DOHH2 (cell line): ENCODE results near the gene YIPF7.

ENCODE experiments used
- H3F3A ChIP-seq: fragments of 200-600 bp; sonication (generic), shearing (Covaris generic); 2 replicates; pipeline ENCODE4 v1.6.0; 2016; ENCODE audit warnings: antibody characterized with exemption, mild to moderate bottlenecking; ENCODE audit not compliant: control insufficient read depth, insufficient read depth
- H3K27ac ChIP-seq: fragments of 200-600 bp; sonication (generic); 2 replicates; pipeline ENCODE4 v1.5.1; 2014; ENCODE audit warnings: low read depth, mild to moderate bottlenecking, low read length, moderate library complexity
- H3K27me3 ChIP-seq: fragments of 200-600 bp; sonication (generic); 2 replicates; pipeline ENCODE4 v1.6.1; 2014; ENCODE audit warnings: mild to moderate bottlenecking, low read length, mixed read lengths; ENCODE audit not compliant: control insufficient read depth
- H3K36me3 ChIP-seq: fragments of 200-600 bp; sonication (generic); 2 replicates; pipeline ENCODE4 v1.6.1; 2014; ENCODE audit warnings: mild to moderate bottlenecking, low read length, moderate library complexity, mixed read lengths; ENCODE audit not compliant: control insufficient read depth
- H3K4me1 ChIP-seq: fragments of 200-600 bp; sonication (generic); 2 replicates; pipeline ENCODE4 v1.6.1; 2014; ENCODE audit warnings: mild to moderate bottlenecking, low read length, mixed read lengths; ENCODE audit not compliant: control insufficient read depth
- H3K4me2 ChIP-seq: fragments of 200-600 bp; sonication (generic); 2 replicates; pipeline ENCODE4 v1.6.0; 2014; ENCODE audit warnings: mild to moderate bottlenecking, low read length, moderate library complexity
- H3K4me3 ChIP-seq: fragments of 200-600 bp; sonication (generic); 2 replicates; pipeline ENCODE4 v1.5.1; 2014; ENCODE audit warnings: mild to moderate bottlenecking, low read length, mixed read lengths
- H3K79me2 ChIP-seq: fragments of 200-600 bp; sonication (generic); 2 replicates; pipeline ENCODE4 v1.6.1; 2014; ENCODE audit warnings: mild to moderate bottlenecking, low read length, mixed read lengths; ENCODE audit not compliant: control insufficient read depth
- H3K9me2 ChIP-seq: fragments of 200-600 bp; sonication (generic); replicated peaks from 2 replicates; pipeline ENCODE4 v1.6.1; 2014; ENCODE audit warnings: mild to moderate bottlenecking, low read length, mixed read lengths; ENCODE audit not compliant: control insufficient read depth
- H3K9me3 ChIP-seq: fragments of 200-600 bp; sonication (generic); 2 replicates; pipeline ENCODE4 v1.6.1; 2014; ENCODE audit warnings: antibody characterized with exemption, low read length, mixed read lengths; ENCODE audit not compliant: control insufficient read depth, insufficient read depth
- H4K20me1 ChIP-seq: fragments of 200-600 bp; sonication (generic); 2 replicates; pipeline ENCODE4 v1.6.0; 2014; ENCODE audit warnings: low read depth, mild to moderate bottlenecking, antibody characterized with exemption, low read length, moderate library complexity; ENCODE audit not compliant: control insufficient read depth, insufficient read depth
- EZH2phosphoT487 ChIP-seq: fragments of 200-600 bp; sonication (generic); IDR thresholded peaks from 2 replicates; pipeline ENCODE4 v1.6.1; 2017; ENCODE audit warnings: borderline replicate concordance, mild to moderate bottlenecking, antibody characterized with exemption, low read length, moderate library complexity, mixed read lengths
- TF ChIP-seq, protein P1 (sequence below): fragments of 200-600 bp; sonication (generic); IDR thresholded peaks from one replicate; pipeline ENCODE4 v1.5.1; 2014; ENCODE audit warnings: antibody characterized with exemption, mild to moderate bottlenecking, low read depth, low read length; ENCODE audit not compliant: poor library complexity, severe bottlenecking

Gene YIPF7

DNA sequence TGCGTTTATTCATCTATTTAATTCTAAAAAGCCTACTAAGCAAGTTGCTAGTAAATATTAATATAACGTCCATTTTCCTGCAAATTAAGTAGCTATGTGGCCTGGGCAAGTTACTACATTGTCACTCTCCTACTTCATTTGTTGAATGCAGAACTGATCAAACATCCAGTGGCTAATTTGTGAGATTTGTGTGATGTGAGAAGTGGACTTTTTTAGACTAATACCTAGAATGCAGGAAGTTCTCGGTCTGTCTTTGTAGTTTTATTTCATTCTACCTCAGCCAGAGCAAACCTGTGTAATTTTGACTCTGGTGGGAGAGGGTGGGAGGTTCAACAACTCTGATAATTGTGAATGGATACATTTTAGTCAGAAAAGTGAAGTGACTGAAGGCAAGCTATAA lies 27.6 kb upstream of the YIPF7 start:
- peak overlapping the region; percentile 93 for H3K4me3 ChIP-seq
- H3K9me3 ChIP-seq = no peaks in the 10 kb centered on the region
- no peaks in the 10 kb centered on the region for H3K27me3 ChIP-seq
- no peaks in the 10 kb centered on the region for H3K9me2 ChIP-seq
- peak overlapping the region; percentile 90 for H3K4me2 ChIP-seq
- peaks cover 23% of the 10 kb centered on the region for H3K4me1 ChIP-seq
- H3K36me3 ChIP-seq = peaks cover 34% of the 10 kb centered on the region
- H3K79me2 ChIP-seq = peaks cover 47% of the 10 kb centered on the region
- peak overlapping the region; percentile 50 for H3K27ac ChIP-seq
- TF ChIP-seq, protein P1, sequence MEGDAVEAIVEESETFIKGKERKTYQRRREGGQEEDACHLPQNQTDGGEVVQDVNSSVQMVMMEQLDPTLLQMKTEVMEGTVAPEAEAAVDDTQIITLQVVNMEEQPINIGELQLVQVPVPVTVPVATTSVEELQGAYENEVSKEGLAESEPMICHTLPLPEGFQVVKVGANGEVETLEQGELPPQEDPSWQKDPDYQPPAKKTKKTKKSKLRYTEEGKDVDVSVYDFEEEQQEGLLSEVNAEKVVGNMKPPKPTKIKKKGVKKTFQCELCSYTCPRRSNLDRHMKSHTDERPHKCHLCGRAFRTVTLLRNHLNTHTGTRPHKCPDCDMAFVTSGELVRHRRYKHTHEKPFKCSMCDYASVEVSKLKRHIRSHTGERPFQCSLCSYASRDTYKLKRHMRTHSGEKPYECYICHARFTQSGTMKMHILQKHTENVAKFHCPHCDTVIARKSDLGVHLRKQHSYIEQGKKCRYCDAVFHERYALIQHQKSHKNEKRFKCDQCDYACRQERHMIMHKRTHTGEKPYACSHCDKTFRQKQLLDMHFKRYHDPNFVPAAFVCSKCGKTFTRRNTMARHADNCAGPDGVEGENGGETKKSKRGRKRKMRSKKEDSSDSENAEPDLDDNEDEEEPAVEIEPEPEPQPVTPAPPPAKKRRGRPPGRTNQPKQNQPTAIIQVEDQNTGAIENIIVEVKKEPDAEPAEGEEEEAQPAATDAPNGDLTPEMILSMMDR = no peak
- TF ChIP-seq EZH2phosphoT487 = no peak
- H4K20me1 ChIP-seq = no peaks in the 10 kb centered on the region
- H3F3A ChIP-seq = no peaks in the 10 kb centered on the region

DNA sequence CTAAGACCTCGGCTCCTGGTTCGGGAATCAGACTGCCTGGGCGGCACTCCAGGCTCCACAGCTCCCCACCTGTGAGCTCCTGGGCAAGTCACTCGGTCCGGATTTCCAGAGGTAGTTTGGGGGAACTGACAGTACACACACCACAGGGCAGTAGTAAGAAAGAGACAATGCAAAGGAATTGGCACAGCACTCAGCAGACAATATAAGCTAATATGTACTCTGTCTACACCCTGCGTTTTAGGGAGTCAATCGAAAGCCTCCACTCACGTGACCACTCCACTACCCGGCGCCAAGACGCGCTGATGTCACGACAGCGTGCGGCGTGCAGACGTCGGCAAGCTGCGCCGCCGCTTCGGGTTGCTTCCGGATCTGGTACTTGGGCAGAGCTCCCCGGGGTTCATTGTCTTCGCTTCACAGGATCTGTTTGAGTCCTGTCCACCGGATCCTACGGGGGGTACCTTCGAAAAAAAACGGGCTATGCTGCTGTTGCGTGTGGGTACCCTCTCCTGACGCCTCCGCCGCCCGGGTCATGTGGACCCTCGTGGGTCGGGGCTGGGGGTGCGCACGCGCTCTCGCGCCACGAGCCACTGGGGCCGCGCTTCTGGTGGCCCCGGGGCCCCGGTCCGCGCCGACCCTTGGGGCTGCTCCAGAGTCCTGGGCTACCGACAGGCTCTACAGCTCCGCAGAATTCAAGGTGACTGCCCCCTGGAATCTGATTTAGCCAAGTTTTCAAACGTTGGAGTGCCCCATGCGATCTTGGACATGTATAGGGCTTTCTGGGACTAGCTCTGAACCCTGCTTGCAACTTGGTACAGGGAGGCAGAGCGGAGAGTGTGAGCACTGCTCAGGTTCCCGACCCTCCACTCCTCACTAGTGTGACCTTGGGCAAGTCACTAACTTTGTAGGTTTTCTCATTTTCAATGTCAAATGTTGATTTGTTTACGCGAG lies 26.9 kb upstream of the YIPF7 start, which contains the start of gene GUF1:
Gene GUF1 (plus strand): TSS at position 327 of the 948 bp plus-strand sequence. CDS start 203 bp downstream, at position 530.
- H3F3A ChIP-seq = no peaks in the 10 kb centered on the region
- no peaks in the 10 kb centered on the region for H3K9me2 ChIP-seq
- no peak for TF ChIP-seq EZH2phosphoT487
- TF ChIP-seq, protein P1 = no peak
- peak within 1 kb of the TSS; percentile 90 for H3K4me2 ChIP-seq
- peak within 1 kb of the TSS; percentile 50 for H3K27ac ChIP-seq
- H3K4me3 ChIP-seq = peak within 1 kb of the TSS; percentile 93
- H3K36me3 ChIP-seq = peaks cover 29% of the 10 kb centered on the region
- H3K9me3 ChIP-seq = no peaks in the 10 kb centered on the region
- peaks cover 23% of the 10 kb centered on the region for H3K4me1 ChIP-seq
- no peaks in the 10 kb centered on the region for H4K20me1 ChIP-seq
- peaks cover 47% of the 10 kb centered on the region for H3K79me2 ChIP-seq
- H3K27me3 ChIP-seq = no peaks in the 10 kb centered on the region

DNA sequence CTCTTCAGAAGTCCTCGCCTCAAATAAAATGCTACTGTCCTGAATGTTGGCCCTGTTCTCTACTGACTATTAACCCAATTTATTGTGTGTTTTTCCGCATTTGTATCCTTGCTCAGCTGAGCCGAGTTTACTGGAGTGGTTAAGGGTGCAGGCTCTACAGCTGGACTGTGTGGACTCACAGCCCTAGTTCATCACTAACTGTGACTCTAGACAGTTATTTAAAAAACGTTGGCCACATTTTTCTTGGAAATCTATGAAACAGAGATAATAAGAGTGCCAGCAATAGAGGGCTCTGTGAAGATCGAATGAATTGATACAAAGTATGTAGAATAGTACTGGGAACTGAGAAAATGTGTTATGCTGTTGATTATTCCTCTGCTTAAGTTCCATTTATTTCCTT lies 23.9 kb upstream of the YIPF7 start:
- Histone ChIP-seq H3K9me3 (no peaks in the 10 kb centered on the region), H3K9me2 (no peaks in the 10 kb centered on the region), H3K27me3 (peaks cover 5% of the 10 kb centered on the region), H4K20me1 (no peaks in the 10 kb centered on the region), H3K27ac (no peak overlapping the region), H3K4me1 (peaks cover 17% of the 10 kb centered on the region), H3K36me3 (peaks cover 5% of the 10 kb centered on the region; the same call in 1 of the 2 replicates), H3F3A (no peaks in the 10 kb centered on the region), H3K4me3 (no peak overlapping the region), H3K79me2 (peaks cover 26% of the 10 kb centered on the region), H3K4me2 (no peak overlapping the region)
- TF ChIP-seq, protein P1 = no peak
- TF ChIP-seq EZH2phosphoT487 = no peak
